Skin epidermis (tissue), 12 donors: ENCODE data around the gene PPME1.

Source experiments
- H3K27ac ChIP-seq, 21 experiments: fragments of 200-600 bp; sonication (generic) in 11 of 21; one replicate each; pipeline ENCODE4 v1.5.0; 2020; ENCODE audit warnings: mild to moderate bottlenecking in 3 of 21, inconsistent platforms in 2 of 21, moderate library complexity in 2 of 21
- H3K4me3 ChIP-seq, 7 experiments: fragments of 200-600 bp; sonication (generic) in 2 of 7; one replicate each; pipeline ENCODE4 v1.5.0; 2020; ENCODE audit warnings: inconsistent platforms in 2 of 7, mild to moderate bottlenecking in 2 of 7, moderate library complexity in 1 of 7

PPME1 gene

DNA sequence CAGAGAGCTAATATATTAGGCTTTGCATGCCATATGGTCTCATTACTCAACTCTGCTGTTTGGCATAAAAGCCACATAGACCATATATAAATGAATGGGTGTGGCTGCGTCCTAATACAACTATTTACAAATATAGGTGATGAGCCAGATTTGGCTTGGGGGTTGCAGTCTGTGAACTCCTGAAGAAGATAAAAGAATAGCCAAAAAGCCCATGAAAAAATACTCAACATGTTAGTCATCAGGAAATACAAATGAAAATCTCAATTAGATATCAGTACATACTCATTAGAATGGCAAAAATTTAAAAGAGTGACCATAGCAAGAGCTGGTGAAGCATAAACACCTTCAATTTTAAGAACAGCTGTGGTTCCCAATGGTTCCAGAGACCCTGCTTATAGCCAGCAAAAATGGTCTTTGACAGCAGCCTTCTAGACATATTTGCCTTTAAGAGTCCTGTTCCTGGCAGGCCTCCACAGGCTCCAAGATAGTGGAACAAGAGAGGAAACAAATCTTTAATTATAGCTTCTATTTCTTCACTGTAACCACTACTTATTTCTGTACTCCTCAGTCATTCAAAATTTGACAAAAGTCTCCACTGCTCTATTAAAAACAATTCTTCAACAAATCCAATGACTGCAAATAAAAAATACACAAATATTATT, 16.3 kb upstream of the PPME1 start:
- H3K4me3 ChIP-seq = no peak overlapping the region
- H3K27ac ChIP-seq = no peak overlapping the region

- Histone ChIP-seq H3K4me3 (no peak overlapping the region), H3K27ac (no peak overlapping the region)
These were observed 13.9 kb upstream of the PPME1 start for GRCh38 chr11:74157169-74157568.

GRCh38 chr11:74159642-74160041, 11.4 kb upstream of the PPME1 start:
- Histone ChIP-seq H3K27ac (no peak overlapping the region), H3K4me3 (no peak overlapping the region)

GRCh38 chr11:74162681-74163467, 8.2 kb upstream of the PPME1 start:
- H3K27ac ChIP-seq = no peak overlapping the region

GRCh38 chr11:74168838-74169237, 2.3 kb upstream of the PPME1 start:
- H3K27ac ChIP-seq = no peak overlapping the region

More at GRCh38 chr11:74162681-74163467, 8.2 kb upstream of the PPME1 start:
- no peak overlapping the region for H3K4me3 ChIP-seq

DNA sequence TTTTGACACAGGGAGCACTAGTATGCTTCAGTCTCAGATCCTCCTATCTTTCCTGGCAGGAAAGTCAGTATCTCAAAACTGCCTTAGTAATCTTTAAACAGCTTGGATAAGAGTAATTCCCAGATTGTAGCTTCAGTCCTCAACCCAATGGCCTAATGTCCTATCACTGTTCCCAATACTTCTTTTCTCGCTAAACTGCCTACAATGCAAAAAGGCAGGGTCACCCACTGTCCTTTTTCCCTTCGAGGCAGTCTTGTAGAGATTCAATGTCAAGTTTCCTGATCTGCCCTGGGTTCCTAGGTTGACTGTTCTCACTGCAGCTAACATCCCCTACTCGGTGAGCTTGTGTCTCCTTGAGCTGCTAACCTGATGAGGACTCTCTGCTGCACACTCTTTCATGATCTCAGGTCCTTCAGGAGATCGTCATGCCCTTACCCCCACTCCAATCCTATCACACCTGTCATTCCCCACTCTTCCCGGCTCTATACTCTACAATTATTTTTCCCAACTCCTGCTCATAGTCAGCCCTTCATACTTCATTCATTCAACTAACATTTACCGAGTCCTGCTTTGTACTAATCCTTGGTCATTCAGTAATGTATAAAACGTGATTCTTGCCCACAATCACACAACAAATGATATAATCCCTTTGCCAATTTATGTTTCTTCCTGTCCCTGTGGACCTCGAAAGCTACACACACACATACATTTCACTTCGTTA, 1.2 kb upstream of the PPME1 start:
- peak overlapping the region in 18 of 21 experiments; percentile 62 to 95 (median 88) for H3K27ac ChIP-seq

More at GRCh38 chr11:74168838-74169237, 2.3 kb upstream of the PPME1 start:
- H3K4me3 ChIP-seq = no peak overlapping the region

GRCh38 chr11:74171630-74171968, 510 bp downstream of the PPME1 start:
- peak overlapping the region; percentile 64 to 95 (median 89) for H3K27ac ChIP-seq
- peak overlapping the region; percentile 60 to 76 (median 70) for H3K4me3 ChIP-seq

More for the DNA sequence above, 1.2 kb upstream of the PPME1 start:
- peak overlapping the region; percentile 60 to 76 (median 70) for H3K4me3 ChIP-seq

DNA sequence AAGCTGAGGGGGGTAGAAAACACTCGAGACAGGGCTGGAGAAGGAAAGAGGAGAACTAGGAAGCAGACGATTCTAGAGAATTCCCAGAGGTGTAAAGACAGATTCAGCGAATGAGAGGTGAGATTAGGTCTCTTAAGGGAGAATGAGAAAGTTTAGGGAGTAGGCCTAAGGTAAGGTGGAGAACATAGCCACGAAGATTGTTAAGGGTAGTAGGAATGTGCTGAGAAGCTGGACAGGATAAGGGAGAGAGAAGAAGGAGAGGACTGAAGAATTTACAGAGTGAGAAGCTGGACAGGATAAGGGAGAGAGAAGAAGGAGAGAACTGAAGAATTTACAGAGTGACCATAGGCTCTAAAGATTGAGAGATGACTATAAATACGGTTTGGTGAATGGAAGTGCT, 908 bp downstream of the PPME1 start:
- H3K27ac ChIP-seq = peak overlapping the region in 19 of 21 experiments; percentile 74 to 95 (median 89)
- peak overlapping the region; percentile 60 to 76 (median 70) for H3K4me3 ChIP-seq

GRCh38 chr11:74175920-74176319, 4.8 kb downstream of the PPME1 start:
- no peak overlapping the region for H3K27ac ChIP-seq
- no peak overlapping the region for H3K4me3 ChIP-seq

GRCh38 chr11:74179234-74180052, 8.4 kb downstream of the PPME1 start:
- H3K27ac ChIP-seq = no peak overlapping the region
- H3K4me3 ChIP-seq = no peak overlapping the region

GRCh38 chr11:74182635-74183034, 11.5 kb downstream of the PPME1 start:
- no peak overlapping the region for H3K27ac ChIP-seq
- no peak overlapping the region for H3K4me3 ChIP-seq

DNA sequence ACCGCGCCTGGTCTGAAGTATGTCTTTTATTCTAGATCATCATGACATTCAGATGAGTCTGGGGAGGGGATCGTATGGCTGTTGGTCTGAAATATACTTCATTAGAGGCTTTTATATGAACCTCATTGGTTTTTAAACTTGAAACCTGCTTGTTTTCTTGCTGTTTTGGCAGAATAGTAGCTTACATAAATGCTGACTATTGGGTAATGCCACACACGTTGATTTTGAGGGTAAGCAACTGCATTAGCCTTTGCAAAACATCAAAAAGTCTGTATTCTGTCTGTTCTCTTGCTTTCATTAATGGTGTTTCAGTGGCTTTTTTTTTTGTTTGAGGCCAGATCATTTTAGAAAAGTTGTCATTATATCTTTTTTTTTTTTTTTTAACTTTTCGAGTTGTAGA, 14.2 kb downstream of the PPME1 start:
- no peak overlapping the region for H3K27ac ChIP-seq
- no peak overlapping the region for H3K4me3 ChIP-seq

DNA sequence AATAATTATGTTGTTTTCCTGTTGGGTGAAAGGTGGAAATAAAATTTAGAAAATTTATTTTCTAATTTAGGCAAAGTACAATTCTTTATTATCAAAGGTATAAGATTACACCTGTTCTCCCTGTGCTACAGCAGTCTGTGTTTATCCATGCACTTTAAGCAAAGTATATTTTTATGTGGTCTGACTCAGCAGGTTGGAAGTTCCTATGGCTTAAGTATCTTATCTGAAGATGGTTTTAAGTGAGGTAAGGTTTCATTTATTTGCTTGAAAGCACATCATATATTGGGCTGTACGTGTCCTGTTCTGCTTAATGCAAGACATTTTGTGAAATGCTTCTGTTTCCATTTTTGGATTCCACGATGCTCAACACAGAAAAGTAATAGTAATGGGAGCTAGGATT, 14.6 kb downstream of the PPME1 start:
- no peak overlapping the region for H3K27ac ChIP-seq
- no peak overlapping the region for H3K4me3 ChIP-seq

DNA sequence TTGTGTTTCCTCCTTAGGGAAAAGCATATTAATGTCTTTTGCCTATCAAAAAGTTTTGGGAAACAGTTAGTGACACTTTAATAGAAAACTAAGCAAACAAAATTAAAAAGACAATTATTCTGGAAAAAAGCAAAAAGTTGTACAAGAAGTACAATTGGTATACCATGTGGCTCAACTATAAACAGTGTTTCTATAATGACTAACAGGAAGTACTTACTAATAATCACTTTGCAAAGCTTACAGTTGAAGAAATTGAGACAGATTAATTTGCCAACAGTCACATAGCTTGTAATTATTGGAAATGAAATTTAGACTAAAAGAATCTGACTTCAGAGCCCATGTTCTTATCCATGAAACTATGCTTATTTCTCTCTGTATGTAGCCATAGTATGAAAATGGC, 24.7 kb downstream of the PPME1 start:
- H3K4me3 ChIP-seq = no peak overlapping the region
- peak overlapping the region in 1 of 21 experiments; percentile 24 for H3K27ac ChIP-seq

DNA sequence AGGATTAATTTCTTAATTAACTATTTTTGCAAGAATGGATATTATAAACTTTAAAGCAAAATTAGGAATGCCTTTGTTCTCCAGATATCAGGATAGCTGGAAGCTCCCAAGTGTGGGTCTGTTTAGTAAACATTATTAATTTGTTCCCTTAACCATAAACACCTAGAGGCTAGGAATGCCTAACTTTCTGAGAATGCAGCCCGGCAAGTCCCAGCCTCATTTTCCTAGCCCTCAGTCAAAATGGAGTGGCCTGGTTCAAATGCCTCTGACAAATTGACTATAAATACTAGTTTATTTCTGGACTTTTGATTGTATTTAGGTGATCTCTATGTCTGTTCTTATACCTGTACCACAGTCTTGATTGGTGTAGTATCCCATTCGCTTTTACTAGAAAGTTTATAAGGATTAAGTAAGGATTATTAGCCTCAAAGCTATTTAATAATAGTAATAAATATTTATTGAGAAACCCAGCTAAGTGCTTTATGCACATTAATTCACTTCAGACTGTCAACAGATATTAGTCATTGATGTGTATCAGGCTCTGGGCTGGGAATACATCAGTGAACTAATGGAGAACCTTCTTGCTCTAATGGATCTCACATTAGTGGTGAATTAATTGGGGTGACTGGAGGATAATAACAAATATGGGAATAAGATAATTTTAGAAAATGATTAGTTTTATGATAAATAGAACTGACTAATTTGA, 25.8 kb downstream of the PPME1 start:
- H3K4me3 ChIP-seq = no peak overlapping the region

GRCh38 chr11:74203966-74204365, 32.9 kb downstream of the PPME1 start:
- no peak overlapping the region for H3K27ac ChIP-seq
- no peak overlapping the region for H3K4me3 ChIP-seq

More for the DNA sequence above, 25.8 kb downstream of the PPME1 start:
- H3K27ac ChIP-seq = peak overlapping the region in 1 of 21 experiments; percentile 63

- no peak overlapping the region for H3K4me3 ChIP-seq
- no peak overlapping the region for H3K27ac ChIP-seq
These were observed 33.6 kb downstream of the PPME1 start for GRCh38 chr11:74204701-74205100.

GRCh38 chr11:74205181-74205580, 34.1 kb downstream of the PPME1 start:
- no peak overlapping the region for H3K4me3 ChIP-seq
- H3K27ac ChIP-seq = no peak overlapping the region

GRCh38 chr11:74206746-74207145, 35.7 kb downstream of the PPME1 start:
- H3K4me3 ChIP-seq = no peak overlapping the region
- no peak overlapping the region for H3K27ac ChIP-seq
